Activated naive CD4-positive, alpha-beta T cell treated with anti-CD3 and anti-CD28 coated beads, Interleukin-2, amount 50 U/mL, for 24 hours (primary cell): ENCODE data around the gene KIF7.

Experiments used
- H3K27ac Mint-ChIP-seq: one replicate; pipeline ENCODE4 v1.8.0; 2021; ENCODE audit warnings: mild to moderate bottlenecking, mixed read lengths
- H3K27me3 Mint-ChIP-seq: one replicate; pipeline ENCODE4 v1.8.0; 2021; ENCODE audit warnings: mixed read lengths
- H3K36me3 Mint-ChIP-seq: one replicate; pipeline ENCODE4 v1.8.0; 2021; ENCODE audit warnings: mixed read lengths
- H3K4me1 Mint-ChIP-seq: one replicate; pipeline ENCODE4 v1.8.0; 2021; ENCODE audit warnings: mixed read lengths
- H3K4me3 Mint-ChIP-seq: one replicate; pipeline ENCODE4 v1.8.0; 2021; ENCODE audit warnings: mild to moderate bottlenecking, mixed read lengths
- H3K9me3 Mint-ChIP-seq: one replicate; pipeline ENCODE4 v1.8.0; 2021; ENCODE audit warnings: mixed read lengths

The KIF7 gene

DNA sequence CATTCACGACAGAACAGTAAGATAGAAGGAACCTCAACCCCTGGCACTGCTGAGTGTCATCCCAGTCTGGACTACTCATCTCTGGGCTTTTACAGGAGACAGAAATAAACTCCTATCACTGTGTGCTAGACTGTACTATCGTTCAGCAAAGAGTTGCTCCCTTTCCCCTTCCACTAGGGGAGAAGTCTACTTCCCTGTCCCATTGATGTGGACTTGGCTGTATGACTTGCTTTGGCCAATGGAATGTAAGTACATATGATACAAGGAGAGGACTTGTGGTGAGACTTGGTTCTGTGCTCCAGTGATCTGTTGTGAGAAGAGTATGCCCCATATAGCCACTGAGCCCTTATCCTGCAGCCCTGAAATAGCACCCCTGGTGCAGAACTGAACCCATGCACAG is 5.3 kb upstream of the KIF7 start:
- Mint-ChIP-seq H3K4me3 (no peak overlapping the region), H3K36me3 (peaks cover 2% of the 10 kb centered on the region), H3K9me3 (no peaks in the 10 kb centered on the region), H3K27me3 (peaks cover 23% of the 10 kb centered on the region), H3K4me1 (peaks cover 4% of the 10 kb centered on the region), H3K27ac (no peak overlapping the region)

DNA sequence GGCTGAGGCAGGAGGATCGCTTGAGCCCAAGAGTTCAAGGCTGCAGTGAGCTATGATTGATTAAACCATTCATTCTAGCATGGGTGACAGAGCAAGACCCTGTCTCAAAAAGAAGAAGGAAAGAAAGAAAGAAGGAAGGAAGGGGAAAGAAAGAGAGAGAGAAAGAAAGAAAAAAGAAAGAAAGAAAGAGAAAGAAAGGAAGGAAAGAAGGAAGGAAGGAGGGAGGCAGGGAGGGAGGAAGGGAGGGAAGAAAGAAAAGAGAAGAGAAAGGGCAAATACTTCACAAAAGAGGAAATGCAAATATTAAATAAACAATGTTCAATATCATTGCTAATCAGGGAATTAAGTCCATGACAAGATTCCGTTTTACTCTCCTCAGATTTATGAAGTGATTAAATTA is 4.0 kb upstream of the KIF7 start:
- H3K36me3 Mint-ChIP-seq = peaks cover 2% of the 10 kb centered on the region
- no peaks in the 10 kb centered on the region for H3K9me3 Mint-ChIP-seq
- peaks cover 23% of the 10 kb centered on the region for H3K27me3 Mint-ChIP-seq
- H3K4me1 Mint-ChIP-seq = peaks cover 11% of the 10 kb centered on the region
- no peak overlapping the region for H3K27ac Mint-ChIP-seq
- H3K4me3 Mint-ChIP-seq = no peak overlapping the region

DNA sequence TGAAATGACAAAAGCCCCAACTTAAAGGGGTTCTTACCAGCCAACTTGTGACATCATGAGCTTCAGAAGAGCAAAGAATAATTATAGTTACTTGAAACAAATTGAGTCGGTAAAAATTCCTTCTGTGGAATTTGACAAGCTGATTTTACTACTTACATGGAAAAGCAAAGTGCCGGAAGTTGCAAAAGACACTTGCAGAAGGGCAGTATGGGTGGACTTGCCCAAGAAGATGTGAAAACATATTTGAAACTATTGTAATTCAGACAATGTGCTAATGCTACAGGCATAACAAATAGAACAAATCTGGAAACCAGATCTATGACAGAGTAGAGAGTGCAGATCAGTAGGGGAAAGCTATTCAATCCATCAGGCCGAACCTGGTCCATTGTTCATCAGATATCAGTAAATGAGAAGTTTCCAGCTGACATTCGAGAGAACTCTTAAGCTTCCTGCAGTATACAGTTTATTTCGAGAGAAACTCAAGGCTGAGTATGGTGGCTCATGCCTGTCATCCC is 2.5 kb upstream of the KIF7 start:
- H3K4me1 Mint-ChIP-seq = peaks cover 13% of the 10 kb centered on the region
- no peak overlapping the region for H3K4me3 Mint-ChIP-seq
- peaks cover 2% of the 10 kb centered on the region for H3K36me3 Mint-ChIP-seq
- no peak overlapping the region for H3K27ac Mint-ChIP-seq
- H3K9me3 Mint-ChIP-seq = no peaks in the 10 kb centered on the region
- peaks cover 30% of the 10 kb centered on the region for H3K27me3 Mint-ChIP-seq

DNA sequence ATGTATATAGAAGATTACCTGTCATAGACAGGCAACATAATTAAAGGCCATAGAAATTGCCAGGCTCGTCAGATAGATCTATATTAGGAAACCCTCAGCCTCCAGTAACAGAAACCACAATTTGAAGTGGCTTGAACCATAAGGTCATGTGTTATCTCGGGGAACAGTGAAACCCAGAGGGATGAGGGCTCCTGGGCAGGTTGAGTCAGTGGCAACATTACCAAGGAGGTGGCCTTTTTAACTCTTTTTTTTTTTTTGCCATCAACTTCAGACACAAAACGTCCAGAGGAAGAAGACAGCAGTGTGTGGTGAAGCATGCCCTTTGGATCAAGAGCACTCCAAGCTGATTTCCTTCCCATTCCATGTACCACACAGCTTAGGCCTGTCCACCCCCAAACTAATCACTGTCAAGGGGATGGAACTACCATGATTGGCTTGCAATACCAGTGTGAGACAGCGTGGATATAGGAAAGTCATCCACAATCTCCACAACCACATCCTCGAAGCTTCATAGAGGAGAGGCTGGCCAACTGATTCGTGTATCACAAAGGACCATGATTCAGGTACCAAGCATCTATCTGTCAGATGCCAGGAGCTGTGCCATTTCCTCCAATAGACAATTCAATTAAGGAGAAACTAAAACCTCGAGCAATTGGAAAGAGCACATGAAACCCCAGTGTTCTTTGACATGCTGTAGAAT is 999 bp upstream of the KIF7 start:
- Mint-ChIP-seq H3K4me3 (peak overlapping the region; percentile 79), H3K4me1 (peaks cover 13% of the 10 kb centered on the region), H3K27me3 (peaks cover 31% of the 10 kb centered on the region)

DNA sequence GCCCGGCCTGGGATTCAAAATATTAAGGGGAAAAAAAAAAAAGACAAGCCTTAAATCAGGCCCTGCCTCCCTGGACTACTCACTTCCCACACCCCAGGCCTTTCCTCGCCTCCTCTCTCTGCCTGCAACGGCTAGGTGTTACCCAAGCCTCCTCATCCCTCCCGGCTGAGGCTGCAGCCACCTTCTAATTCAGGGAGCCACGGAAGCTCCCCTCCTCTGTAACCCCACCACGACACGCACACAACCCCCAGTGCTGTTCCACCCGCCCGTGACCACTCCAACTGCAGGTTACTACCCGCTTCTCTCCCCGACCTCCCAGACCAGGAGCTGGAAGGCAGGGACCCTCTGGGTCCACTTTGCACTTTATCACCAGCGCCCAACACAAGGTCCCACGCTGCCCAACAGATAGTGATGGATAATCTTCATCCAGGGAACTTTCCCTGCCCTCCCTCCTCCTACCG is 936 bp downstream of the KIF7 start:
- H3K36me3 Mint-ChIP-seq = peaks cover 2% of the 10 kb centered on the region
- peaks cover 13% of the 10 kb centered on the region for H3K4me1 Mint-ChIP-seq
- H3K4me3 Mint-ChIP-seq = peak overlapping the region; percentile 76
- H3K27me3 Mint-ChIP-seq = peaks cover 29% of the 10 kb centered on the region
- no peaks in the 10 kb centered on the region for H3K9me3 Mint-ChIP-seq
- H3K27ac Mint-ChIP-seq = no peak overlapping the region

More for the DNA sequence above, 999 bp upstream of the KIF7 start:
- peaks cover 2% of the 10 kb centered on the region for H3K36me3 Mint-ChIP-seq
- H3K9me3 Mint-ChIP-seq = no peaks in the 10 kb centered on the region
- H3K27ac Mint-ChIP-seq = no peak overlapping the region

DNA sequence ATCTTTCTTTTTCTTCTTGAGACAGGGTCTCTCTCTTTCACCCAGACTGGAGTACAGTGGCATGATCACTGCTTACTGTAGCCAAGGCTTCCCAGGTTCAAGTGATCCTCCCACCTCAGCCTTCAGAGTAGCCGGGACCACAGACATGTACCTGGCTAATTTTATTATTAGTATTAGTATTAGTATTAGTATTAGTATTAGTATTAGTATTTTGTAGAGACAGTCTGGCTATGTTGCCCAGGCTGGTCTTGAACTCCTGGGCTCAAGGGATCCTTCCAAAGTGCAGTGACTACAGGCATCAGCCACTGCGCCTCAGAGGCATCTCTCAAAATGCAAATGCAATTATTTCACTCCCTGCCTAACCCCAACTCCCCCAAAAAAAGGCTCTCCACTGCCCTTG is 1.7 kb downstream of the KIF7 start:
- Mint-ChIP-seq H3K4me1 (peaks cover 13% of the 10 kb centered on the region), H3K36me3 (no peaks in the 10 kb centered on the region), H3K4me3 (no peak overlapping the region), H3K27ac (no peak overlapping the region), H3K9me3 (no peaks in the 10 kb centered on the region), H3K27me3 (peaks cover 29% of the 10 kb centered on the region)

DNA sequence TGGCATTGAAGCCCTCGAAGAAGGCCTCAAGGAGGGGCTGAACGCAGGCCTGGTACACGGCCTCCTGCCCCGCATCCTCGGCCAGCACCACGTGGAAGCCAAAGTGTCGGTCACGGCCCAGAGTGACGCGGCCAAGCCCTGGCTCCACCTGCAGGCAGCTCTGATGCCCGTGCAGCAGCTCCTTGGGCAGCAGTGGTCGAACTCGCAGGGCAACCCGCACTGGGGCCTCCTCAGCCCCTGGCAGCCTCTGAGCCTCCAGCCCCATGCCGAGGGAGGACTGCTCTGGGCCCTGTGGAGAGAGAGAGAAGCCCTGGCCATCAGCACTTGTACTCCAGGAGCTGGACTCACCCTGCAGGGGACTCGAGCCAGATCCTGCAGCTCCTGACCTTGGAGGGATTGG is 2.6 kb downstream of the KIF7 start:
- no peak overlapping the region for H3K4me3 Mint-ChIP-seq
- no peak overlapping the region for H3K27ac Mint-ChIP-seq
- peaks cover 29% of the 10 kb centered on the region for H3K27me3 Mint-ChIP-seq
- no peaks in the 10 kb centered on the region for H3K9me3 Mint-ChIP-seq
- no peaks in the 10 kb centered on the region for H3K36me3 Mint-ChIP-seq
- peaks cover 13% of the 10 kb centered on the region for H3K4me1 Mint-ChIP-seq

DNA sequence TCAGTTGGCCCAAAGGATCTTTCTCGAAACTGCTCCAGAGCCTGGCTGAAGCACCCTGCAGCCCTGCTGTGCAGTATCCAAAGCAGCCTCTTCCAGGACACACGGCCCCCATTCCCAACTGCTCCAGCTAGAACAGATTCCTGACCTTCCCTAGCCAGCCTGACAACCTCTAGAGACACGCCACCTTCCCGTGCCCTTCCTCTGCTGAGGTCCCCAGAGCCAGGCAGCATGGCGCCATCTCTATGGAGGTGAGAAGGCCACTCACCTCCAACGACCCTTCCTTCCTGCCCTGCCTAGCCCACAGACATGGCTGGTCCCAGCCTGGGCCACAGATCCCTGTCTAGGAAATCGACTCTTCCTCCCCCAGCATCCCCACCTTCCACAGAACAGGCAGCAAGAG is 3.1 kb downstream of the KIF7 start:
- Mint-ChIP-seq H3K36me3 (no peaks in the 10 kb centered on the region), H3K4me1 (peaks cover 13% of the 10 kb centered on the region), H3K9me3 (no peaks in the 10 kb centered on the region), H3K27me3 (peaks cover 29% of the 10 kb centered on the region), H3K4me3 (no peak overlapping the region), H3K27ac (no peak overlapping the region)

DNA sequence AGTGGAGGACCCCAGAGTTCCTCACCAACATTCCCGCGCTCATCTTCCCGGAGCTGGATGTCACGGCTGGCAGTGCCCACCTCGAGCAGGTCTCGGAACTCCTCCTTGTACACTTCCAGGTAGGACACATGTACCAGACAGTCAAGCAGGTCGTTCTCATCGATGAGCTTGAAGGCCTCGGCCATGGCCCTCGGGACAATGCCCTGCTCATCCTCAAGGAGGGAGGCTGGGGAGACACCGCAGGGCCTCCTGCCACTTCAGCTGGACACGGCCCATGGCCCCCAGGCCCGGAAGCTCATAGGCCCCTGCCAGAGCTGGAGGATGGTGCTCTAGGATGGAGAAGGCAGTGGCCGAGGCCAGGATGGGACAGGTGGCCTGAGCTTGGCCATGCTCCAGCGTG is 5.6 kb downstream of the KIF7 start:
- Mint-ChIP-seq H3K27me3 (peaks cover 19% of the 10 kb centered on the region), H3K4me1 (peaks cover 6% of the 10 kb centered on the region), H3K4me3 (no peak overlapping the region), H3K27ac (no peak overlapping the region), H3K36me3 (no peaks in the 10 kb centered on the region), H3K9me3 (no peaks in the 10 kb centered on the region)

DNA sequence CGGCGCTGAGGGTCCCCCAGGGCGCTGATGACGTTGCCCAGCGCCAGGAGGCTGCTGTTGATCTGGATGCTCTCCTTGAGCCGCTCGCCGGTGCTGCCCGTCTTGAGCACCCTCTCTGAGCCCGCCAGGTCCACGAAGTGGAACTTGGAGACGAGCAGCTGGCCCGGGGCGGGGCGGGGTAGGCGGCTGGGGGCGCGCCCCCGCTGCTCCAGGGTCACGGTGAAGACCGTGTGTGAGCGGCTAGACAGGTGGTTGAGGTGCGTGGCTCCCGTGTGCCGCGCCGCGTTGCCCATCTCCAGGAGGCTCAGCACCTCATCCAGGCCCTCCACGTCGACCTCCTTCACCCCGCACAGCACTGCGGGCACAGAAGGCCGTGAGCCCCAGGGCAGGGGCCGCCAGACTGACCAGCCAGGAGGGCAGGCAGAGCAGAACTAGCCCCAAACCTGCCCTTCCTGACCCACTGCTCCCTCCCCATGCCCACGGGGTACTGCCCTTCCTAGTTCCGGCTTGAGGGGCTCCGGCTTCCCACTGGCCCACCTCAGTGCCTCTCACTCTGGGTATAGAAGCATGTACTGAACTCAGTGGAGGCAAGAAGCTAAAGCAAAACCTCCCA is 6.1 kb downstream of the KIF7 start:
- Mint-ChIP-seq H3K36me3 (no peaks in the 10 kb centered on the region), H3K27ac (no peak overlapping the region), H3K4me1 (no peaks in the 10 kb centered on the region), H3K4me3 (no peak overlapping the region), H3K9me3 (no peaks in the 10 kb centered on the region), H3K27me3 (peaks cover 13% of the 10 kb centered on the region)

DNA sequence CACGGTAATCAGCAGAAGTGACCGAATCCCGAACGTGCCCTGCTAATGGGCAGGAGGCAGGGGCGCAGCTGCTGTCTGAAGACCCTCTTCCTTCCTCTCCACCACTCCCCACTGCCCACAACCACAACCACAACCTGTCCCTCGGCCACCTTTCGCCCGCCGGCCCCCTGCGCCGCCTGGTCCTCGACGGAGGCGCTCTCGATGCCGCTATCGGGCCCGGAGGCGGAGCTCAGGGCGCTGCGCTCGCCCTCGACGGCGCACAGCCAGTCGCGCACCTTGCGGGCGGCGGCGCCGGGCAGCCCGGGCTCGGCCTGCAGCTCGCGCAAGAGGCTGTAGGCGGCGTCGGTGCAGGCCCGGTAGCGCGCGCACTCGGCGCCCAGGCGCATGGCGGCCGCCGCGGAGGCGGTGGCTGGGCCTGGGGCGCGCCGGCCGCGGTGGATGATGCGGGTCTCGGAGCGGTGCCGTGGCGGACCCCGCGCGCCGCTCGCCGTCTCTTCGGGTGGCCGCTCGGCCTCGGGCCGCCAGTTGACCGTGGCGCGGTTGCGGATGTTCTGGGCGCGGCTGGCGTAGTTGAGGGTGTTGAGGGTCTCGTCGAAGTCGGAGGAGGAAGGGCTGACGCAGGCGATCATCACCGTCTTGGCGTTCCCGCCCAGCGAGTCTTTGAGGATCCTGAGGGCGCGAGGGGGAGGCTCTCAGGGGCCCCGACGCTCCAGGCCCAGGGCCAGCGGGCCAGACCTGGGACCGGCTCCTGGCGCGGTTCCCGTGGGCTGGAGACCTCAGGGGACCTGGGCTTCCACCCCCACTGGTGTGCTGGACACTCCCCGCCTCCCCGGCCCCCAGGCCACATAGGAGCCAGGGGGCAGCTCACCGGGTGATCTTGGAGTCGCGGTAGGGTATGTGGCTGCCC is 6.9 kb downstream of the KIF7 start:
- H3K36me3 Mint-ChIP-seq = no peaks in the 10 kb centered on the region
- H3K27me3 Mint-ChIP-seq = peaks cover 10% of the 10 kb centered on the region
- no peak overlapping the region for H3K4me3 Mint-ChIP-seq
- H3K4me1 Mint-ChIP-seq = no peaks in the 10 kb centered on the region
- H3K9me3 Mint-ChIP-seq = no peaks in the 10 kb centered on the region
- H3K27ac Mint-ChIP-seq = no peak overlapping the region

DNA sequence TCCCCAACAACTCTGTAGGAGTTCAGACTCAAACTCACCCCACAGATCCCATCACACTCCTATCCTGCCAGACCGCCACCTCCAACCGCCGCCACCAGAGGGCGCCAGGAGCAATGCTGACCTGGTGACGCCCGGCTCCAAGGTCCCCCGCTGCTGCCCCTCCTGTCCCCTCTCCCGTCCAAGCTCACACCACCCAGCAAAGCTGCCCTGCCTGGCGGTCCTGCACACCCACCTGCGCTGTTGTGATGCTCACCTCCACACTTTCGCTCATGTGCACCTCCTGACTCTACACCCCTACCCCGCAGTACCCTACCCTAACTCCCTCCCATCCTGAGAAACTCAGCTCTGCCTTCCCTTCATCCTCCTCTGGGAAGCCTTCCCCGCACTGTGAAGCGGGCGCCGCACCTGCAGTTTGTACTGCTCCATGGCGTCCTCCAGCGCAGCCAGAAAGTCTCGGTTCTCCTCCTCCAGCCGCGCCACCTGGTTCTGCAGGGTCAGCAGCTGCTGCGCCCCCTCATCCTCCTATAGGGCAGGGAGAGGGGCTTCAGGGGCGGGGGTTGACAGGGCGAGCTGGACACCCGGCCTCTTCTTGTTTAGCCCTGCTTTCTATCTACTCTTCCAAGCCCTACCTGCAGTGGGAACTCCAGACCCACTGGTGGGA is 7.9 kb downstream of the KIF7 start:
- no peak overlapping the region for H3K4me3 Mint-ChIP-seq
- H3K27ac Mint-ChIP-seq = no peak overlapping the region
- peaks cover 4% of the 10 kb centered on the region for H3K27me3 Mint-ChIP-seq
- no peaks in the 10 kb centered on the region for H3K36me3 Mint-ChIP-seq
- H3K4me1 Mint-ChIP-seq = no peaks in the 10 kb centered on the region
- no peaks in the 10 kb centered on the region for H3K9me3 Mint-ChIP-seq

DNA sequence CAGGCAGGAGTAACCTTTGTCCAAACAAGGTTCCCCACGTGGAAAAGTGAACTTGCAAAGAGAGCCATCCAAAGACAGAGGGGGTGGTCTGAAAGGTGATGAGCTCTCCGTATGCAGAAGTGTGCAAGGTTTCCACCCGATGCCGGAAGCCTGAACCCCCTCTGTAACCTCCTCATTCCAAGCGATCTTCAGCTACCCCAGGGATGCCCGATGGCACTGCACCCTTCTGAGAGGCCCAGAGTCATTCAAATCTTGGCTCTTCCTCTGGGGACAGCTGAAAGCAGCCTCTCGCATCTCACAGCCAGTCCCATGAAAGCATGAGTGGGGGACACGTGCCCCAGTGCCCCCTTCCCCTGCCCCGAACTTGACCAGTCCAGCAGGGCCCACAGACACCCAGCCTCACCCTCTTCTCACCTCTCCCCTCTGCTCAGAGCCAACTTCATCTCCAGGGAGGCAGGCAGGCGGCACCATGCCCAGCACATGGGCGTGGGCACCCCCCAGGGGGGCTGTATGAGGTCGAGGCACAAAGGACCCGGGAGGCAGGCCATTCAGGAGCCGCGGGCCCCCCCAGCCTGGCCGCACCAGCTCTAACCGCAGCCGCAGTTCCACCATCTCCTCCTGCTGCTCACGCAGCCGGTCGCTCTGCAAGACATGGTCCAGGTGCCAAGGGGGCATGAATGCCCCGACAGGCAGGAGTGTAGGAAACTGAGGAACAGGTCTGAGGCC is 8.7 kb downstream of the KIF7 start:
- H3K27ac Mint-ChIP-seq = no peak overlapping the region
- no peaks in the 10 kb centered on the region for H3K4me1 Mint-ChIP-seq
- no peaks in the 10 kb centered on the region for H3K36me3 Mint-ChIP-seq
- no peak overlapping the region for H3K4me3 Mint-ChIP-seq
- H3K27me3 Mint-ChIP-seq = peaks cover under 1% of the 10 kb centered on the region
- H3K9me3 Mint-ChIP-seq = no peaks in the 10 kb centered on the region

DNA sequence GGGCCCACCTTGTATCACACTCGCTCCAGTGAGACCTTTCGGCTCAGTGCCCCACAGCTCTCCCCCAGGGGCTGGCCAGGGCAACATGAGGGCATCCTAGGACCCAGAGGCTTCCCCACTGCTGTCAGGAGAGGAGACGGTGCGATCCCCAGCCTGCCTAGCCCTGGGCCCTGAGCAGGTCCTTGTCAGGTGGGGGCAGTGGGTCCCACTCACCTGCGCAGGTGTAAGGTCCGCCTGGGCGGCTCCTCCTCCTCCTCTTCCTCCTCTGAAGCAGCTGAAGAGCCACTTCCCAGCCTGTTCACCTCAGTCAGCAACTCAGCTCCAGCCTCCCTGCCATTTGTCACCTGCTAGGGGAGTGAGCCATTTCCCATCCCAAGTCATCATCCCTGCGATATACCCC is 9.6 kb downstream of the KIF7 start:
- H3K9me3 Mint-ChIP-seq = no peaks in the 10 kb centered on the region
- no peak overlapping the region for H3K4me3 Mint-ChIP-seq
- no peaks in the 10 kb centered on the region for H3K27me3 Mint-ChIP-seq
- H3K4me1 Mint-ChIP-seq = no peaks in the 10 kb centered on the region
- no peak overlapping the region for H3K27ac Mint-ChIP-seq
- no peaks in the 10 kb centered on the region for H3K36me3 Mint-ChIP-seq

DNA sequence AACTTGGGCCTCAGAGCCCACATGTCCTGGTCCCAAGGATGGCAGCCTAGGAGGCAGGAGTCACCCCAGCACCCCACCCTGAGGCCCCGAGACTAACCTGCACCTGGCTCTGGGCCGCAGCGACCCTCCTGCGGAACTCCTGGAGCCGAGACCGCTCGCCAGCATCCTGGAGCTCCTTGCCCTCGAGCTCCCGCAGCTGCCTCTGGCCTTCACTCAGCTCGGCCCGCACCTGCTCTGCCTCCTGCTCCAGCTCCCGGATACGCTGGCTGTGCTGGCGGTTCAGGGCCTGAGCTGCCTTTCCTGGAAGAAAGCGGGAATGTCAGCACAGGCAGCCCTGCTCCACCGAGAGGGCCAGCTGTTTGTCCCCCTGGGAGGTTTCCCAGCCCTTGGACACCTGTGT is 13.2 kb downstream of the KIF7 start:
- Mint-ChIP-seq H3K9me3 (no peaks in the 10 kb centered on the region), H3K36me3 (no peaks in the 10 kb centered on the region), H3K27me3 (no peaks in the 10 kb centered on the region), H3K4me1 (no peaks in the 10 kb centered on the region), H3K27ac (no peak overlapping the region), H3K4me3 (no peak overlapping the region)
